GM18508 (cell line): ENCODE data around the gene PSMD14.

Experiments
- ATAC-seq: cut with Tn5 transposase; IDR thresholded peaks from one replicate; pipeline ENCODE4 v1.9.1; 2021; ENCODE audit warnings: moderate number of reproducible peaks; ENCODE audit not compliant: insufficient read depth, unreplicated experiment

PSMD14 gene

DNA sequence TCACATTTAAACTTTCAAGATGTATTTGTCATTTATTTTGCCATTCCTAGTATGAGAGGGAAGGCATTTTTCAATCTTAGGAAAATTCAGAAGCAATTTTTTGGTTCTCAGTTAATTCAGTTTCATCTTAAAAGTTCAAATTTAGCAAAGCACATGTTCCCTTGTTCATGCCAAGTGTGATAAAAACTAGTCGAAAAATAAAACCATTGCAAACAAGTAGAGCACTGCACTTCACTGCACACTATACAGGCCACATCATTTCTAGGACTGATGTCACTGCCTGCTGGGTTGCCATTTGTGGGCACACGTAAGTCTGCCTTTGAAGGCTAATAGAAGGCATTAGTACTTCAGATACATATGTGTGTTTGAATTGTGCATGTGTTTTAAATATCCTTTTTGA lies 122.2 kb downstream of the PSMD14 start:
- no peak for ATAC-seq

- no peak for ATAC-seq
These were observed 123.9 kb downstream of the PSMD14 start for GRCh38 chr2:161432107-161432506.

DNA sequence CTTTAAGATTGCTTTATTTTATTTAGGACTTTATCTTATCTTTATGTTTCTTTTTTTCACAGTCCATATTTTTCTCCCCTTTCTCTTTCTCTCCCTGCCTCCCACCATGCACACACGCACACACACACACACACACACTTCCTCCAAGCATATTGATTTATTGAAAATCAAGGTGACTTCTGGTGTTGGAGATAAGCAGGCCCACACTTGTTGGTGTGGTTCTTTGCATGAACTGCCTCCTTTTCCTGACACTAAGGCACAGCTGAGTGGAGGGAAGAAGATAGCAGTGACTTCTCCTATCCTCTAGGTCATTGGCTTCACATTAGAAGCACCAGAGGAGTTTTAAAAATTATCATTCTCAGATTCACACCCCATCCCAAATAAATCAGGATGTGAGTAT lies 125.9 kb downstream of the PSMD14 start:
- ATAC-seq: no peak

- ATAC-seq: no peak
These were observed 128.2 kb downstream of the PSMD14 start for GRCh38 chr2:161436411-161436810.

- no peak for ATAC-seq
These were observed 130.4 kb downstream of the PSMD14 start for GRCh38 chr2:161438598-161438997.

- no peak for ATAC-seq
These were observed 136.9 kb downstream of the PSMD14 start for GRCh38 chr2:161445097-161445496.

DNA sequence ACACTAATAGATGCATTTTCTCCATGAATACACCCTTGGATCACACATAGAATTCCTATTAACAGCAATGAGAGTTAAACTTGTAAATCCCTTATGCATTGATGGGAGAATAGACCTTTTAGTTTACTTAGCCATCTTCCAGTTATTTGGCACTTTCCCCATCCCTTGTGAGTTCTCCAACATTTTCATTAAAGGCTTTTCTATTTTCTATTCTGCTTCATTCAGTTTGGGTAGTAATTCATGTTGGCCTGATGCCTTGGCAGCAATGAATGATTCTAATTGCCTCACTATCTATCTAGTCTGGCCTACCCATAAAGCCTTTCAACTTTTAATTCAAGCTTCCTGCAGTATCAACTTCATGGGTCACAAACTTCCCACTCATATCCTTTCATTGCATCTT lies 140.2 kb downstream of the PSMD14 start:
- no peak for ATAC-seq
